Measurements from ENCODE around the gene NKTR.

Gene NKTR

DNA sequence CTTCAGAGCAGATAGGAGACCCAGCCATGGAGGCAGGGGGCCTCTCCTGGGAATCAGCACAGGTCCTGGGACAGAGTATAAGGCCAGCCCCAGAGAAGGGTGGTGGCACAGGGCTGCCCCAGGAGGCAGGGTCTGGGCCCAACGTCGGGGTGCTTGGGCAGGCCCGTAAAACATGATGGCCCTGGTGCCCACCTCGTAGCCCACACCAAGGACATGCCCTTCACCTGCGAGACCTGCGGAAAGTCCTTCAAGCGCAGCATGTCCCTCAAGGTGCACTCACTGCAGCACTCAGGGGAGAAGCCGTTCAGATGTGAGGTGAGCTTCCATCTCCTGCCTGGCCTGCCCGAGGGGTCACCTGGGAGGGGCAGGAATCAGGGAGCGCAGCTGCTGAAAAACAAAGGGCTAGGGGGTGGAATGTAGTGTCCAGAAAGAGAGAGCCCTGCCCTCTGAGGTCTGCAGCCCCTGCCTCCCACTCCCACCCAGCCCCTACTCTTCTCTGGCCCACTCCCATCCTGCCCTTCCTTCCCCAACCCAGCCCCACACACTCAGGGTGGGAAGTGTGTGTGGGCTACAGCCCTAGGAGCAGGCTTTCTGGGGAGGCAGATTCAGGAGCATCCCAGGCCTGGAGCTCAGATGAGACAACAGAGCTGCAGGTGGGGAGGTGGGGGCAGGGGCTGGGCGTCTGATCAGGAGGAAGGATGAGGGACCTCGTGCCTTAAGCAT lies 62.5 kb downstream of the NKTR start:
- DNase-seq: no peak

DNA sequence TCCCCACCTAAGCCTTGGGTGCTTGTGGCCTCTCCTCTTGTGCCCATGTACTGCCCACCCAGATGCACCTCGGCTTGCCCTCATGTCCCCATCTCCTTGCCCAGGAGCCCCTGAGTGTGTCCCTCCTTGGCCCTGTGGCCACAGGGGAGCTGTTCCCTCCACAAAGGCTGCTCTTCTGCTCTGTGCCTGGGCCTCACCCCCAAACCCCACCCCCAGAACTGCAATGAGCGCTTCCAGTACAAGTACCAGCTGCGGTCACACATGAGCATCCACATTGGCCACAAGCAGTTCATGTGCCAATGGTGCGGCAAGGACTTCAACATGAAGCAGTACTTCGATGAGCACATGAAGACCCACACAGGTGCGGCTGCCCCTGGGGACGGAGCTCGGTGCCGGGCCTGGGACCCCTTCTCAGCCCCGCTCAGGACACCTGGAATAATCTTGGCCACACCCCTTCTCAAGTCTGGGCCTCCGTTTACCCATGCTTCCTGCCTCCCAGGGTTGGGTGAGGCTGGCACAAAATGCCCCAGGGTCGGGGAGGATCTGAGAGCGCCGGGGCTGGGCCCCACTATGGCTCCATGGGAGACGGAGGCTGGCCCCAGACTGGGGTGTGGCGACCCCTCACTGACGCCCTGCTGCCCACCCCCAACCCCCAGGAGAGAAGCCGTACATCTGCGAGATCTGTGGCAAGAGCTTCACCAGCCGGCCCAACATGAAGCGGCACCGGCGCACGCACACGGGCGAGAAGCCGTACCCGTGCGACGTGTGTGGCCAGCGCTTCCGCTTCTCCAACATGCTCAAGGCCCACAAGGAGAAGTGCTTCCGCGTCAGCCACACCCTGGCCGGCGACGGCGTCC lies 63.3 kb downstream of the NKTR start:
- no peak for DNase-seq

DNA sequence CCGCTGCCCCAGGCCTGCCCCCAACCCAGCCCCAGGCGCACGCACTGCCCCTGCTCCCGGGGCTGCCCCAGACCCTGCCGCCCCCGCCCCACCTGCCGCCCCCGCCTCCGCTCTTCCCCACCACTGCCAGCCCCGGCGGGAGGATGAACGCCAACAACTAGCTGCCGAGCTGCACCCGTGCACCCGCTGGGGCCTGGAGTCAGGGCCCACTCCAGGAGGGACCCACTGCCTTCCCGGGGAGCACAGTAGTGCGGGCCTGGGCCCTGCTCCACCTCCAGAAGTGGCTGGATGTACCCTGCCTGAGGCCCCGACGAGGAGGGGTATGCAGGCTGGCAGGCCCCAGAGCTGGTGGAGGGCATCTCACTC lies 63.9 kb downstream of the NKTR start:
- DNase-seq: no peak

DNA sequence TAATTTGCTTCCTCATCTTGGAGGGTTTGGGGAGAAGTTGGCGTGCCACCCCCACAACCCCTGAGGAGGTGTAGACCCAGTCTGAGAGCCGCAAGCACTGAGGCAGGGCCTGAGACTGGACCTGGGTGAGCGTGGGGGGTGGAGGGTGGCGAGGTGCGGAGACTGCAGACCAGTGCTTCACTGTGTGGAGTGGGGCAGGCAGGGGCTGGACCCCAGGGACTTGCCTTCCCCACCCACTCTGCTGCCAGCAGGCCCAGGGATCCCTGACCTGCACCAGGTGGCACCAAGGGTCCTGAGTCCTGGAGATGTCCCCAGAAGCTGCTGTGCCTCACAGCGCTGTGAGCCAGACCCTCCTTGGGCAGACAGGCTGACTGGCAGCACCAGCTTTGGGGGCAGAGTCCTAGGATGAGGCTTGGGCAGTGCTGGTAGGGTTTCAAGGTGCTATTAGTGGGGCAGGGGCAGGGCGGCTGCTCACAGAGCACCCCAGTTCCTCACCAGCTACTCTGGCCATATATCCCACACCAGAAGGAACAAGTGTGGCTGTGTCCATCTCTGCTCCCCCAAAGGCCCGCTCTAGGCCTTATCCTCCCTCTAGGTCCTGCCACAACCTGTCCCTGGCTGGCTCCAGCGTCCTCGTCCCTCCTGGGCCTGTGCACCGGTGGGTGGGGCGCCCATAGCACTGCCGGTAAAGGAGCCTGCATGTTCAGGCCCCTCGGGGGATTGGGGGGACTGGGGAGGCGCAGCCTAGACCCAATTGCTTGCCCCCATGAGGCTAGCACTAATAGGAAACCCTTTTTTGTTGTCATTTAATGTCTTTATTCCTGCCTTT lies 64.8 kb downstream of the NKTR start:
- DNase-seq: no peak

DNA sequence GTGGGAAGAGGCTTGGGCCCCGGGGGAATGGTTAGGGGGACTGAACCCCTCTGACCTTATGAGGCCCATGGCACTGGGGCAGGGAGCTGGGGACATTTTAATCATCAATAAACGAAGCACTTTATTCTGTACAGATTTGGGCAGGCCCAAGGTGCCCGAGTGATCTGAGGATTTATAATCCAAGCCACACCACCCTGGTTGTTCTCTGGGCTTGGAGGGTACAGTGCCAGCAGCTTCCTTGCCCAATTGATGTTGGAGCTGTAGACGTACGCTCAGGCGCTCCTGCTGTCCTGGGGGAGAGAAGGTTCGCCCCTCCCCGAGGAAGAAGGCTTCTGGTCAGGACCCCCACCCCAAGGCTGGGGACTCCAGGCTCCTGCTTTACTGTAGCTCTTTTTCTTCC lies 65.5 kb downstream of the NKTR start:
- DNase-seq: no peak

DNA sequence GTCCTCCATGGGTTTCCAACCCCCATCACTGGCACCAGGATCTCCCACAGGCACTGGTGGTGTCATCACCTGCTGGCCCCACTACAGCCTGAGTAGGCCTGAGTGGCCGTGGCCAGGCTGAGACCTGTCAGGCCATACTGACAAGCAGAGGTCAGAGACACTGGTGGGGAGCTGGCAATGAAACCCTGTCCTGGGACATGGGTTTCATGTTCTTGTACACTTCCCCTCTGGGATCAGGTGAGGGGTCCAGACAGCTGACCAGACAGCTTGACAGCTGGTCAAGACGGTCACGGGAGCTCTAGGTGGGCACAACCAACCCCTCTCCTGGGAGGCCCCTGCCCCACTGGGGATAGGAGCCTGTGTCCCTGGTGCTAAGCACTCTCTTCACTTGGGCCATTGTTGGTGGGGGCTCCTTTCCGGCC lies 66.1 kb downstream of the NKTR start:
- no peak for DNase-seq

DNA sequence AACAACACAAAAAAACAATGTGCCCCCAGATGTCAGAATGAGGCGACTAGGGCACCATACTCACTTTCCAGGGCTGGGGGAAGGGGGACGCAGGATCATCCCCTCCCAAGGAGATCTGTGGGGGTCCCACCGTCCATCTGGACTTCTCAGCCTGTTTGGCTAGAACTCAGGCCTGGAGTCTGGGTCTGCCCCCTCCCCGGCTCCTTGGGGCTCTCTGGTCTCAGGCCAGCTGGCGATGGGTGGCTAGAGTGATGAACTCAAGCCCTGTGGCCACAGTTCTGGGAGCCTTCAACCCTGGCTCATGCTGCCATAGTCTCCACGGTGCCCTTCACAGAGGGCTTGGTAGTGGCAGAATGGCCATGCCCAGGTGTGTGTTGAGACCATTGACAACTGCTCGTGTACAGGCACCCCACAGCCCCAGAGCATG lies 66.6 kb downstream of the NKTR start:
- DNase-seq: no peak

DNA sequence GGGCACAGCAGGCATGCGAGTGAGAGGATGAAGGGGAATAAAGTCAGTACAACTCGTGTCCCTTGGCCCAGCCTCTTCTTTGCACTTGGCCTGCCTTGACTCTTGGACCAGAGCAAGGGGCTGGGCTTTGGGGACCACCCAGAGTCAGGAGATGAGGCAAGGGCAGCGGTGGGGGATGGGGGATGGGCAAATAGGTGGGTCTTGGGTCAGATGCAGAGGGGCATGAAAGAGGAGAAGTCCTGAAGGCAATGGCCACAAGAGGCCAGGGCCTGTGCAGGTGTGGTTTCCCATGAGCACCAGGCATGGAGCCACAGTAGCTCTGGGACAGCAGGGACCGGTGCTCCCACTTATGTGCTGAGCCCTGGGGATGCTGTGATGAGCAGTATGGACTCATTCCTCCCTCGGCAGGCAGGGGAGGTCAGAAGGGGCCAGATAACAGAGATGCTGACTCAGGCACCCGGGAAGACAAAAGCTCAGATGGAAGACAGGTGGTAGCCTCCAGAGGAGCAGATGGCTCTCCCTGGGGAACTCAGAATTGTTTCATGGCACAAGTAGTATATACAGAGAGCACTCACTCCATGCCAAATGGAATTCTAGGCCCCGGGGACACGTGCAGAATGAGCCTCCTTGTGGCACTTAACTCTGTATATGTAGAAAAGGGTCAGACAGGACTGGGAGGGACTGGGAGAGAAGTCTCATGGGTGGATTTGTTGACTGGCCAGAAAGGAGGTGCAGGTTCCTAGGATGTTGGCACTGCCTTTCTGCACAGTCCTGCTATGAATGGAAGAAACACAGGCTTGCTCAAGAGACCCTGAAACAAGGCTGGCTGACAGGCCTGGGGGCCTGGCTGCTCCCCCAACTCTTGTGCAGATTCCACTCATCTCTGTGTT lies 67.3 kb downstream of the NKTR start:
- no peak for DNase-seq

DNA sequence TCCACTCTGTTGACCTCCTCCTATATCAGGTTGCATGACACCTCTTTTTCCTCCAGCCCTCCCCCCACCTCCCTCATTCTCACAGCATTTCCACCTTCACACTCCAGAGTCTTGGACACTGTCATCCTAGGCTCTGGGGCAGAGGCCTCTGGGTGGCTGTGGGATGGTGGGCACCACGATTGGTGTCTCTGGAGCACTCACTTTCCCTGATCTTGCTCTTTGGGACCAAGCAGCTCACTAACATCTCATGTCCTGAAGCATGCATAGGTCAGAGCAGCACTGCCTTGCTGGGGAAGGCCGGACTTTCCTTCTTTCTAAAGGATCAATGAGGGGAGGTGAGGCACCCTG lies 67.9 kb downstream of the NKTR start:
- DNase-seq: no peak

DNA sequence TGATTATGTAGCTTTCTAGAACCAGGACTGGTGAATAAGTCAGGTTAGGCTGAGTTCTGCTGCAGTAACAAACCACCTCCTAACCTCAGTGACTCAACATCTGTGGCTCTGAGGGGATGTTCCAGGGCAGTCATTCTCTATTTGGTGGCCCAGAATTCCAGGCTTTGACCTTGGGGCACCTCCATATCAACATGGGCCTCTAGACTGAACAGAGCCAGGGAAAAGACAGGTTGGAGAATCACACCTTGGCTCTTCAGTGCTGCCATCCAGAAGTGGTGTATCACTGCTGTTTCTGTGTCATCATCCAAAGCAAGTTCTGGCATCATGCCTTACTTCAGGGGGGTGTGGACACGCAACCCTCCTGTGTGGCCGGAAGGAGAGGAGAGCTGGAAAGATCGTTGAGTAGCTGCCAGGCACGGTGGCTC lies 68.3 kb downstream of the NKTR start:
- DNase-seq: no peak

DNA sequence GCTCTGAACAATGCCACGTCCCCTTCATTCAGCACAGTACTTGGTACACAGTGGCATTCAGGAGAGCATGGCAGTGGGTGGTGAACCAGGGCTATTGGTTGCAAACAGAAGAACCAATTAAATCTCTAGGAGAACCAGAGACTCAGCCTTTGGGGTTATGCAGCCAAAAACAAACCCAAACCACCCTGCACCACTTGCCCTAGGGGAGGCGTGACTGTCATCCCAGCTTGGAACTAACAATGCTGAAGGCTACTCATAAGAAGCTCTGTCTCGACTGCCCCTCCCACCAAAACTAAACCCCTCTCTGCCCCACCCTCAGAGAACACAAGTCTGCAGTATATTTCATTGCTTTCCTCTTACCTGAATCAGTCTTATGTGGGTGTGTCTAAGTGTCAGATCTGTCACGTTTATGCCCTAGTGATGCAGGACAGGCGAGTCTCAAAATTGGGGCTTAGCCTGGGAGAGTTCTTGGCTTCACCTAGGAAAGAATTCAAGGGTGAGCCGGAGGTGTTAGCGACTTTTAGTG lies 69.6 kb downstream of the NKTR start:
- no peak for DNase-seq

DNA sequence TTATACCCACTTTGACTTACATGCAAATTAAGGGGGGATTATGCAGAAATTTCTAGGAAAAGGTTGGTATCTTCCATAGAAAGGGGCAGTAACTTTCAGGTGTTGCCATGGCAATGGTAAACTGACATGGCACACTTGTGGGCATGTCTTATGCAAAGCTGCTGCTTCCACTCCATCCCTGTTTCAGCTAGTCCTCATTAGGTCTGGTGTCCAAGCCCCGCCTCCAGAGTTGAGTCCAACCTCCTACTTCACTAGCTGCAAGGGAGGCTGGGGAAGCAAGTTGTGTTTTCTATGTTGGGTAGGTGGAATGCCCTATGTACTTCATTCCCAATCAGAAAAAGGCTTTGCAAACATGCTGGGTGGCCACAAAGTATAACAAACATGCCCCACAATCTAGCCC lies 70.2 kb downstream of the NKTR start:
- no peak for DNase-seq

DNA sequence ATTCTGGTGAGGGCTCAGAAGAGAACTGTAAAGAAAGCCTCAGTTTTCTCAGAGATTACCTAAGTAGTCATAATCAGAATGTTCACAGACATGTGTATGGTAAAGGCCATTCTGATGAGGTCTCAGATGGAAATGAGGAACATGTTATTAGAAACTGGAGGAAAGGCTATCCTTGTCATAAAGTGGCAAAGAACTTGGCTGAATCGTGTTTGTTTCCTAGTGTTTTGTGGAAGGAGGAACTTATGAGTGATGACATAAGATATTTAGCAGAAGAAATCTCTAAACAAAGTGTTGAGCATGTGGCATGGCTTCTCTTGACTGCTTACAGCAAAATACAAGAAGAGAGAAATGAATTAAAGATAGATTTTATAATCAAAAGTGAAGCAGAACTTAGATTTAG lies 72.0 kb downstream of the NKTR start:
- DNase-seq: no peak

DNA sequence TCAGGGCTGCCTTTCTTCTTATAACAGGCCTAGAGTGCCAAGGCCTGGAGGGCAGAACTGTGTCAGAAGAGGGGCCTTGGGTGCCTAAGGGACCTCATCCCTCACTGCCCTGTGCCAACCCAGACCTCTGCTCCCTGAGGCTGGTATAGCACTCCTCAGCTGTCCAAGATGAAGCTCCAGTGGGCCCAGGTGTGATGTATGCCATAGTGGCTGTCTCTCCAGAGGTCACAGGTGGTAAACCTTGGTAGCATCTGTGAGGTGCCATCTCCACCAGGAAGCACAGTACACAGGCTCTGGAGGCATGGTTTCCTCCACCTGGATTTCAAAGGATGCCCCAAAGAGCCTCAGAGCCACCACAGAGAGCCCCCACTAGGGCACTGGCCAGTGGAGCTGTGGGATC lies 72.6 kb downstream of the NKTR start:
- DNase-seq: no peak

DNA sequence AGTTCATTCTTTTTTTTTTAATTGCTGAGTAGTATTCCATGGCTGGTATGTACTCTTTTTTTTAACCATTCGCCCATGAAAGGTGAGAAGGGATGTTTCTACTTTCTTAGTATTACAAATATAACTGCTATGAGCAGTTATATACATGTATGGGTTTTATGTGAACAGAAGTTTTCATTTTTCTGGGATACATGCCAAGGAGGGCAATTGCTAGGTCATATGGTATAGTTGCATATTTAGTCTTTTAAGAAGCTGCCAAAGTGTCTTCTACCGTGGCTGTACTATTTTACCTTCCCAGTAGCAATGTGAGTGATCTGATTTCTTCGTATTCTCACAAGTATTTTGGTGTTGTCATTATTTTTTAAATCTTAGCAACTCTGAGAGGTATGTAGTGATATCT lies 73.7 kb downstream of the NKTR start:
- DNase-seq: no peak

DNA sequence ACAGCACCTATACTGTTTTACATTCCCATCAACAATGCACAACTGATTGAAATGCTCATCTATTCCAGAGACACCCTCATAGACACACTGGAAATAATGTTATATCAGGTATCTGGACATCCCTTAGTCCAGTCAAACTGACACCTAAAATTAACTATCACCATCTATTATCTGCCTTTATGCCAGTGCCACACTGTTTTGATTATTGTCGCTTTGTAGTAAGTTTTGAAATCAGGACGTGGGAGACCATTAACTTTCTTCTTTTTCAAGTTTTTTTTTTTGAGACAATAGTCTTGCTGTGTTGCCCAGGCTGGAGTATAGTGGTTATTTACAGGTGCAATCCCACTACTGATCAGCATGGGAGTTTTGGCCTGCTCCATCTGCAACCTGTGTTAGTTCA lies 75.4 kb downstream of the NKTR start:
- no peak for DNase-seq

DNA sequence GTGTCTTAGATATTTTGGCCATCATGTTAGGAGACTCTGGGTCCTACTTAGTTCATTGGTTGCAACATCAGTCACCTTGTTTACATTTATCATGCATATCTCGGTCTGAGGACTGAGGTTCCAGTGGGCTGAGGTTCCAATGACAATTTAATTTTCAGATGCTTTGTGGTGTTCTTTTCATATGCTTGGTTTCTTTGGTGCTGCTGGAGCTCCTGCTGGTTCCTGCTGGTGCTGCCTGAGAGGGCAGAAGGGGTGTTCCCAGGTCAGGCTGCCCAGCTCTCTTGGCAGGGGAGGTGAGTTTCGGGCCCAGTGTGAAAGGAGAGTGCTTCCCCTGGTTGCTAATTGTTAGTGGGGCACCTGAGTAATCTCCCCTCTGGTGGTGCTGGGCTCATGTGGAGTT lies 78.0 kb downstream of the NKTR start:
- no peak for DNase-seq

DNA sequence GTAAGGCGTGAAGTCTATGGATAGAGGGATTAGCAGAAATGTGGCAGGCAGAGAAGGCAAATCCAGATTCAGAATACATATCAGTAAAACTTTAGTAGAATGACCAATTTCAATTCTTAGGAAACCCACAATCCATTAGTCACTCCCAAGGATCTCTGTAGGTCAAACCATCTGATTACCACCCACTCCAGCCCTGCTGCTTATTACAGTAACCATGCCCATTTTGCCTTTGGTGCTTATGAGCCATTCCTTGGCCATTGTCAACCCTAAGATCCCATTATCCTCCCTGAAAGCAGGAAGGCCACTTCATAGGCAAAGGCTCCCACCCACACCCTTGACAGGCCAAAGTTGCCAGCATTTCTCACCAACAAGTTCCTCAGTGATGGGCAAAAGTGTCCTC lies 79.8 kb downstream of the NKTR start:
- no peak for DNase-seq

DNA sequence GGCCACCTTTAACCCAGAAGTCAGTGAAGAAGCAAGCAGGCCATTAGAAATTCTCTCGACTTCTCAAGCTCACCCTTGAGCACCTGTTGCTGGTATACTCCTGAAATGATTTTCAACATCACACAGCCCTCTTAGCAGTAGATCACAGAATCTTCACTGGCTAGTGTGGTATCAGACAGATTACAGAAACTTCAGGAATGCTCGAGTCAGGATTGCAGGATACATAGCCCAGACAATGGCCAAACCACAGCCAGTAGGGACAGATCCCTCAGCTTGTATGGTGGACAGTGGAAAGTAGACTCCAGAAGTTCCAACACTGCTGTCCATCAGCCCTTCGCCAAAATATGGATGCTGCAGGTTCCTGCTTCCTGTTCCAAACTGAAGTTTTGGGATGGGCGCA lies 80.3 kb downstream of the NKTR start:
- no peak for DNase-seq

DNA sequence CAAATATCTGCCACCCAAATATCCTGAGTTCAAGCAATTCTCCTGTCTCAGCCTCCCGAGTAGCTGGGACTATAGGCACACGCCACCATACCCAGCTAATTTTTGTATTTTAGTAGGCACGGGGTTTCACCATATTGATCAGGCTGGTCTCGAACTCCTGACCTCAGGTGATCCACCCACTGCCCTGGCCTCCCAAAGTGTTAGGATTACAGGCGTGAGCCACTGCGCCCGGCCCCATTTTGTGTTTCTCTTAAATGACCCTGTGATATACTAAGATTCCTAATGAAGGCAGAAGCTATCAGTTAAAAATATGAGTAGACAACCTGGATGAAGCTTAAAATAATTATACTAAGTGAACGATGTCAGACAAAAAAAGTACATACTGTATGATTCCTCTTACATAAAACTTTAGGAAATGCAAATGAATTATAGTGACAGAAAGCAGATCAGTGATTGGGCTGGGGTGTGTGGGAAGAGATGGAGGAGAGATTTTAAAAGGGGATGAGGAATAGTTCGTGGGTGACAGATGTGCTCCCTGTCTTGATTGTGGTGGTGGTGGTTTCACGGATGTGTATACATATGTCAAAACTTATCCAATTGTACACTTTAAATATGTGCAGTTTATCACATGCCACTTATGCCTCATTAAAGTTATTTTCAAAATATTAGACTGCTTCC lies 81.0 kb downstream of the NKTR start:
- no peak for DNase-seq

DNA sequence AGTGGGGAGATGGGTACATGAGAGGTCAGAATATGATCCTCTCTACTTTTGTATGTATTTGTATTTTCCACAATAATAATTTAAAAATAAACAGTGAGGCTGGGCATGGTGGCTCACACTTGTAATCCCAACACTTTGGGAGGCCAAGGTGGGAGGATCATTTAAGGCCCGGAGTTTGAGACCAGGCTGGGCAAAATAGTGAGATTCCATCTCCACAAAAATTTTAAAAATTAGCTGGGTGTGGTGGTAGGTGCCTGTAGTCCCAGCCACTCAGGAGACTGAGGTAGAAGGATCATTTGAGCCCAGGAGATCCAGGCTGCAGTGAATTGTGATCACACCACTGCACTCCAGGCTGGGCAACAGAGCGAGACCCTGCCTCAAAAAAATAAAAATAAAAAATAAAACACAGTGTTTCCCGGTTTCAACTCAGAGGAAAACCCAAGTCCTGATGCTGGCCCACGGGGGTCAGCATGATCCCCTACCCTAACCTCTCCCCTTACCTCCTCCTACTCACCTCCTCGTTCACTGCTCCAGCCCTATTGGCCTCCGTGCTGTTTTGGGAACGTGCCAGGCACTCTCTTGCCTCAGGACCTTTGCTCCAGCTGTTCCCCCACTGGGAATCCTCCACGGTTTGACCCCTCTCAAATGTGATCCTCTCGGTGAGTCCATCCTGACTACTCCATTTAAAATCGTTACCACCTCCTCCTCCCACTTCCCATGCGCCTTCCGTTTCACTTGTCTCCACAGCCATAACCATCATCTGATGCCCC lies 82.0 kb downstream of the NKTR start:
- DNase-seq: no peak

Measured in AML-193 (cell line).